ENCODE results near the gene DMRTB1.
"Not testable (repeated sequence)": the region's sequence is repeated elsewhere in the genome, so short reads cannot be mapped to it uniquely, and the experiment has no call there.

DMRTB1 gene

DNA sequence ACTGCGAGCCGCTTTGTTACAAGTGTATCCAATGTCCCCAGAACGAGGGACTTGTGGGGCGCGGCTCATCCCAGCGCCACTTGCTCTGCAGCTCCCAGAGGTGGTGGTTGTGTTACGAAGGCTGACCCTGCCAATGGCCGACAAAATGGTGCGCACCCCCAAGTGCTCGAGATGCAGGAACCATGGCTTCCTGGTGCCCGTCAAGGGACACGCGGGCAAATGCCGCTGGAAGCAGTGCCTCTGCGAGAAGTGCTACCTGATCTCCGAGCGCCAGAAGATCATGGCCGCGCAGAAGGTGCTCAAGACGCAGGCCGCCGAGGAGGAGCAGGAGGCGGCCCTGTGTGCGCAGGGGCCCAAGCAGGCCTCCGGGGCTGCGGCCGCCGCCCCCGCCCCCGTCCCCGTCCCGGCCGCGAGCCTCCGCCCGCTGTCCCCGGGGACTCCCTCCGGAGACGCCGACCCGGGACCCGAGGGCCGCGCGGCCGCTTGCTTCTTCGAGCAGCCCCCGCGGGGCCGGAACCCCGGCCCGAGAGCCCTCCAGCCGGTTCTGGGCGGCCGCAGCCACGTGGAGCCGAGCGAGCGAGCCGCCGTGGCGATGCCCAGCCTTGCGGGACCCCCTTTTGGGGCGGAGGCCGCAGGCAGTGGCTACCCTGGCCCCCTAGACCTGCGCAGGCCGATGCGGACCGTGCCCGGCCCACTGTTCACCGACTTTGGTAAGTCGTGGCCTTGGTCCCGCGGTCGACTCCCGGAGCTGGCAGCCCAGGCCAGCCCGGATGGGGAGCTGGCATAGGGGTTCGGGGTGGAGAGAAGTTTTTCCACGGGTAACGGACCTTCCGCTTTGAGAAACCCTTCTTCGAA lies at the start of gene DMRTB1:
Gene DMRTB1, plus strand, starts transcription at position 79 of the 855 bp plus-strand sequence. Its CDS starts 55 bp downstream, at position 134.
- DNase-seq (ENCODE audit: low spot score): no peak

DNA sequence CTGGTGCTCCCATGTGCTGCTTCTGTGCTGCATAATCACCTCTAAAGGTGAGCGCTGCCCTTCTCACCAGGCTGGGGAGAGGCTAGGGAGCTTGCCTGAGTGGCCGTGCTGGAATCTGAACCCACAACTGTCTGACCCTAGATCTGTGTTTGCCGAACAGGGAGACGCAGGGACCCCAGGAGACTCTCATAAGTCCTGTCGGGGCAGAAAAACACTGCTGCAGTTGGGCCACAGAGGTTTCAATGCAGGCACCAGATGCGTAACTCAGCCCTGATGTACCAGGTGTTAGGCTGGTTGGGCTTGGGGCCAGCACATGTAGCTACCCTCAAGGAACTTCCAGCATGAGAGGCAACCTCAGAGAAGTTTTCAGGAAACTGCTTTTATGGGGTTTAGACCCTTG lies 49.5 kb upstream of the DMRTB1 start:
- DNase-seq (ENCODE audit: low spot score): no peak

DNA sequence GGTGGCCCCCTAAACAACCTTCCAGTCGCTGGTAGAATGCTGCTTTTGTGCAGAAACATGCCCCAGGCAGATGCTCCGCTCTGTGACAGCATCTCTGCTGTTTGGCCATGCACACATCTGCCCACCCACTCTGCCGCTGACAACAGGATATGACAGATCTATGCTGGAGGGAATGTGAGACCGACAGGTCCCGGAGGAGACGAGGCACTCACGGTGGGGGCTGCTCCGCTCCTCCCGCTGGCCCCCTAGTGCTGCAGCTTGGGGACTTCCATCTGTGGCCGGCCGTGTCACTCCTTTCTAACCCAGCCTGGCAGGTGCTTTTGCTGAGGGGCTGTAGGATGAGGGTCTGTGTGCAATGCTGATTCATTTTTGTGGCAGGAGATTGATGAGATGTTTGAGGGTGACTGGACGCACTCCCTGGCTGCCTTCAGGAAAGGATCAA lies 49.1 kb upstream of the DMRTB1 start:
- no peak for DNase-seq (ENCODE audit: low spot score)

DNA sequence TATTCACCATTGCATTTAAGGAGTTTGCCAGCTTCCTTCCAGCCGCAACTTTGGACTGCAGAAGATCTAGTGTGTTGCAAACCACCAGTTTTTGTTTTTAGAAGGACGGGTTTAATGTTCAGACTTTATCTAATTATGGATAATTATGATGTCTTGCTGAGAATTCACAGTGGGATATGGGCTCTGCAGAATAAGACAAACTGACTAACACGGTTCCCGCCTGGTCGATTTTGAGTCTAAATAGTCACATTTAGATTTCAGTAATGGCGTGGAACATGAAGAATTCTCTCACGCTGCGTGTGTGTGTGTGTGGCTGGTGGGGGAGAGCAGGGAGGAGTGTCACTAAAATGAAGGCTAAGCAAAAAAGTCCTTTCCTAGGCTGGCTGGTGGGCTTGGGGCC lies 48.5 kb upstream of the DMRTB1 start:
- DNase-seq (ENCODE audit: low spot score): no peak

DNA sequence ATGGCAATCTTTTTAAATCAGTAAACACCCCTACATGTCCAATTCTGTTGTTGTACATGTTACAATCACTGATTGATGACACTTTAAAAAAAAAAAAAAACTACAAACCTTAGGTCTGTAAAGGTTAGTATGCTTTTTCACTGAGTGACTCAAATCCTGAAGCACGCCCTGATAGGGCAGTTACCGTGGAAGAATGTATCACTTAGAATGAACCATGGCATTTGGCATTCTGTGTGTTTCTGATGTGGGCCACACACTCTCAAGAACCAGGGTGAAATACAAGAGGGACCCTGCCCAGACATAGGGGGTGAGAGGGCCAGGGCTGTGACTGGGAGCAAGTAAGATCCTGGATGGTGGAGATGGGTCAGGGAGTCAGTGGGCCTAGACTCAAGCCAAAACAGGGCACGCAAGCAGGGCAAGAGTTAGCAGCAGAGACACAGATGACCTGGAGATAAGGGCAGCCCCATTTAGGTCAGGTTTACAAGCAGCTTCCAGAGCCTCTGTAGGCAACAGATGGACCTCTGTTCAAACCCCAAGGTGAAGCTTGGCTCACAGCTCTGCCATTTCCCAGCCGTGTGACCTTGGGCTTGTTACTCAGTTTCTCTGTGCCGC lies 47.6 kb upstream of the DMRTB1 start:
- DNase-seq (ENCODE audit: low spot score): no peak

DNA sequence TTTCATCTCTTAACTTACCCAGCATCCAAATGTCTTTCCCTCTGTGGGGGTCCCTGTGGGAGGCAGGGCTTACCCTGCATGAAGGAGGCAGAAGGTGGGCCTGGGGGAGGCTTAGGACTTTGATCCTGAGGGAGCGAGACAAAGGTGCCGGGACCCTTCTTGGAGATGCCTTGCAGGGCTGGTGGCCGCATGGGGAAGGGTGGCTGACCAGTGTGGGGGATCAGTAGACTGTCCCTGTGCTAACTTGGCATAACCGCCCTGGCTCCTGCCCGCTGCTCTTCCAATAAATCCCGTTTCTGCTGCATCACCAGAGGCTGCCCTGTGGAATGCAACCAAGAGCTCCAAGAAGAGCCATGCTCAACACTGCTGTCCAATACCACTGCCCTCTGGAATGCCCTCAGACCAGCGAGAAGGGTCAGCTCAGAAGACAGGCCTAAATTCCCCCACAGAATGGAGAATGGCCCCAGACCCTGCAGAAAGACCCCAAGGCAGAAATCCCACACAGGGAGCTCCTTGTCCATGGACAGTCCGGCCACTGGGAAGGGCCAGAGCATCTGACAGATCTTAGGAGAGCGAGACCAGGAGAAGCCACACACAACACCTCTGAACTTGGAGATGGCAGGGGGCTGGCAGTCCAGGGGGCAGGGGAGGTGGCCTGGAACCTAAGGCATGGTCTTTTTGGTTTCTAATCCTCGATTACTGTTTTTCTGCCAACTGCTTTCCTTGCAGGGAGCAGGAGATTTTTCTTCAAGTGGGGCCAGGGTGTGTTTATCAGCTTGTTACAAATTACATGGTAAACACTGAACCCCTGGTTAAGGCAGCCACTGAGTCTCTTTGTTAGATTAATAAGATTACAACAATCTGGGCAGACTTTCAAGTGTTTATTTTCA lies 46.7 kb upstream of the DMRTB1 start:
- DNase-seq (ENCODE audit: low spot score): no peak

DNA sequence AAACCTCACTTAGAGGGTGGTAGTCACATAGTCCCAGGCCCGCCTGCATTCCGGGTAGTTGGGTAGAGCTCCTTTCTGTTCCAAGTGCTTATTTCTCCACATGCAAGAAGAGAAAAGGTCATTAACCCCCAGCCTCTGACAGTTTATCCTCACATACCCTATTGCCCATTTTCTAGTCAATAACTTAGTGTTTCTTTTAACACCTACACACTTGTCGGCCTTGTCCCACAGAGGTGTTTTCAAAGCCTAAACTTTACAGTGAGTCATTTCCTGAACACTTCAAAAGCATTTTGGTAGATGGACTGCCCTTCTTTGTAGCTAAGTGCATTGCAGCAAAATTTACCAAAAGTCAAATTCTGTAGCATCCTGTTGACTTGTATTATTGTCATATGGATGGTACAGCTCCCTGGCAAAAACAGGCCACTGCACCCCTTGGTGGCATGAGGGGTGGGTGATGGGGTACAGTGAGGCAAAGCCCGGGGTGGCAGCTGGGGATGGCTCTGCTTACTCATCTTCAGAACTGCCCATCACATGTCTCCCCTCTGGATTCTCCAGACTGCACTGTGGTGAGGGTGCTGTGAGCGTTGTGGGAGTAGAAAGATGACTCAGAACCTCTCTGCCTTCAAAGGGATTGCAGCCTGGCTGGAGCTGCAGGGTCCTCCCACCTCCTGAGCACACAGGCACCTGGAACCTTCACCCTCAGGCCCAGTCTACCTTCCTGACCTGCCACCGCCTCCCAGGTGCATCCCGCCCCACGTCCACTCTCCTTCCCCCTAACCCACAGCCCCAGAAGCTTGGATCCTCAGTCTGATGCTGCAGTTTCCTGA lies 45.8 kb upstream of the DMRTB1 start:
- no peak for DNase-seq (ENCODE audit: low spot score)

DNA sequence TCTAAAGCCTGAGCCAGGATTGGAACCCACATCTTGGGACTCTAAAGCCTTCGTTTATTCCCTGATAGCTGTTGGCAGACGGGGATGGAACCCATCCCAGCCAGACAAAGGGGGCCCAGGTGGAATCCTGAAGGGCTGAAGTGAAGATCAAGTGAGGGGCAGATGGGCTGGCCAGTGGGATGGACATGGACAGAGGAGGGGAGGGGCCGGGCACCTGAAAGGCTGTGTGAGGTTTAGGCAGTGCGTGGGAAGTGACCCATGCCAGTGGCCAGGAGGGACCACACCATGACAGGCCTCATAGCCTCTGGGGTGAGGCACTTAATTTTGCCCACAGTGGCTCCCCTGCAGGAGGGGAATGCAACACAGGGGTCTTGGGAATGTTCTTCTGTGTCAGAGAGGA lies 44.6 kb upstream of the DMRTB1 start:
- DNase-seq (ENCODE audit: low spot score): no peak

DNA sequence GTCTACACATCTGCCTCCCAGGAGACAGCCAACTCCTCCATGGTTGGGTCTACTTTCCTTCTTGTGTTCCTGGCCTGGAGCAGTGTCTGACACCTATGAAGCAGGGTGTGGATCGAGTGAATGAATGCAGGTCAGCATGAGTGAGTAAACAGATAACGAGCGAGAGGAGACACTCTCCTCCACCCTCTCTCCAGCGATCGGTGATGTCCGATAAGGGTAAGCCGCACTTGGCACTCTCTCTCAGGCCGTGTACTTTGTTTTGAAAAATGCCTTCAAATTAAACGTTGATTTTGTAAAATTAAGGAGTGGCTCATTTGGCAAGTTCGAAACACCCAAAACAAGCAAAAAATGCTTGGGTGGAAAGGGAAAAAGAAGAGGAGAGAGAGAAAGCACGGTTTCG lies 43.8 kb upstream of the DMRTB1 start:
- no peak for DNase-seq (ENCODE audit: low spot score)

DNA sequence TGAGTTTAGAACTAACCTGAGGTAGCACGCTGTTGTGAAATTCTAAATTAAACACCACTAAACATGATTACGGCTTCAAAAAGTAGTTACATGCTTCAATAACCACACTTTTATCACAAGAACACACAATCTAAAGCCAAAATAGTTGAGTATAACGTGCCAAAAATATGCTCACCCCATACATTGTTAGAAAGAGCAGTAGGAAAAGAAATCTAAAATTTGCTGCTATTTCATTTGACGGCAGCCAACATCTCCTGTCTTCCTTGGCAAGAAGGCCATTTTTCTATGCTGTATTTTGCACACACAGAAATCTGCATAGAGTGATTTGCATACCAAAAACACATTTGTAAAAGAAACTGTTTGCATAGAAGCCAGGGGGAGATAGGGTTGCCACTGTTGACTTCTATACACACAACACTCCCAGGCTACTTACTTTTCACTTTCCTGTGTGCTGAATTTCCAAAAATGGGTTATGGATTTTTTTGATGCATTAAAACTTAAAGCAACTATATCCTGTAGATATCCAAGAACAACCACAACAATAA lies 42.9 kb upstream of the DMRTB1 start:
- no peak for DNase-seq (ENCODE audit: low spot score)

DNA sequence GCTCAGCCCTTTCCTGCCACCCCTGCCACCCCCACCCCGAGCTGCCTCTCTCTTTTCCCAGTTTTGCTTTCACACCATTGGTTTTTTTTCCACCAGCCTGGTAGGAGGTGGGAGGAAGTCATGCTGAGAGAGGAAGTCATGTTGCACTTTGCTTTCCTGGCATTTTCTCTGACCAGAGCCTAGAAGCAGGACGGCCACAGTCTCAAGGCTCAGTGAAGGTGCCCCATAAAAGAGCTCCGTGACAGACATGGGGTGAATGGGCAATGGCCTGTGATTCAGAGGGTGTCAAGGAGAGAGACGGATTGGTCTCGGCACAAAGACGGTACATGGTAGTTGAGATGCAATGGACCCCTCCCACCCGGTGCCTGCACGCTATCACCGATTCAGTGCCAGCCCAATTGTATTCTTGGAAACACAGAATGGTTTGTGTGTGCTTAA lies 42.1 kb upstream of the DMRTB1 start:
- DNase-seq (ENCODE audit: low spot score): no peak

DNA sequence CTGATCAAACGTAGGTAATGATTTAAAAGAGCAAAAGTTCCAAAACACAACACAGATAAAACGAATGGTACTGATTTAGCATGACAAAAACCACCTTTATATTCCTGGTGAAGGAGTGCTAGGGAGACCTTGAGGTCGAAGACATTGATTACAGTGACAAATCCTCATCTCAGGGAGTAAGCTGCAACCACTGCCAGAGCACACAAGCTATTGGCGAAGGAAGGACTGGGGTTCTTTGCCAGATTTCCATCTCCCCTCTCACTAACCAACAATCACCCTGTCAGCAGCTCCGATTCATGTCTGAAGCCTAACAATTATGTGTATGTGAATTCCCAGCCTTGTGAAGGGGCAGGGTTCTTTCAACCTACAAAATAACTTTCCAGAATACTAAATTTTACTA lies 40.2 kb upstream of the DMRTB1 start:
- no peak for DNase-seq (ENCODE audit: low spot score)

DNA sequence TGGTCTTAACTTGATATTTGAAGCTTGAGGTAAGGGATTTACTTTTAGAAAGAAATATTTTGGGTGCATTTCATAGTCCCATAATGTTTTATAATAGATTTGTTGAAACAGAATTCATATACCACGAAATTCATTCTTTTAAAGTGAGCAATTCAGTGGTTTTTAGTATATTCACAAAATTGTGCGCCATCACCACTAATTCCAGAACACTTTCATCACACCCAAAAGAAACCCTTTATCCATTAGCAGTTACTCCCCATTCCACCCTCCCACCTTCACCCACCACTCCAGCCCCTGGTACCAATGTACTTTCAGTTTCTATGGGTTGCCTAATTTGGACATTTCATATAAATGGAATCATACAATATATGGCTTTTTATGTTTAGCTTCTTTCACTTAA lies 38.9 kb upstream of the DMRTB1 start:
- DNase-seq (ENCODE audit: low spot score): no peak

DNA sequence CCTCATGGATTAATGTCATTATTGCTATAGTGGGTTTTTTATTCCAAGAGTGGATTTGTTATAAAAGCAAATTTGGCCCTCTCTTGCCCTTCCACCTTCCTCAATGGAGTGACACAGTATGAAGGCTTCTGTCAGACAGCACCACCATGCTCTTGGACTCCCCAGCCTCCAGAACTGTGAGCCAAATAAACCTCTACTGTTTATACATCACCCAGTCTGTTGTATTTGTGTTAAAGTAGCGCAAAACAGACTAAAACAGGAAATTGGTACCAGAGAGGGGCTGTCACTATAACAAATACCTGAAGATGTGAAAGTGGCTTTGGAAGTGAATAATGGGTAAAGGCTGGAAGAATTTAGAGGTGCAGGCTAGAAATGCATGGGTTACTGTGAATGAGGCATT lies 38.0 kb upstream of the DMRTB1 start:
- no peak for DNase-seq (ENCODE audit: low spot score)

DNA sequence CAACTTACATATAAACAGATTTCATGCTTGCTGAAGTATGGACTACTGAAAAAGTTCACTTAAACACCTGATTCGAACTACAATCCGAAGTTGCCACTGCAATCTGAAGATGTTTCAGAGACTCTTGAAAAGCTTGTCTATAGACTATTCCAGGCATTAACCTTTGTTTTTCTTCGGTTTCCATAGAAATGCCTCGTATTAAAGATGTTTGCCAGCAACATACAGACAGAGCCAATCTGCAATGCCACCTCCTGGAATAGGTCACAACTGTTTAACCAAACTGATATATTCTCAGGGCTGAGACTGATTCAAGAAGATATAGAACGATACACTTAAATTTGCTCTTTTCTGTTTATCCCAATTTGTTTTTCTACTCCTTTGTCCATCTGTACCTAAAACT lies 28.9 kb upstream of the DMRTB1 start:
- DNase-seq (ENCODE audit: low spot score): no peak

DNA sequence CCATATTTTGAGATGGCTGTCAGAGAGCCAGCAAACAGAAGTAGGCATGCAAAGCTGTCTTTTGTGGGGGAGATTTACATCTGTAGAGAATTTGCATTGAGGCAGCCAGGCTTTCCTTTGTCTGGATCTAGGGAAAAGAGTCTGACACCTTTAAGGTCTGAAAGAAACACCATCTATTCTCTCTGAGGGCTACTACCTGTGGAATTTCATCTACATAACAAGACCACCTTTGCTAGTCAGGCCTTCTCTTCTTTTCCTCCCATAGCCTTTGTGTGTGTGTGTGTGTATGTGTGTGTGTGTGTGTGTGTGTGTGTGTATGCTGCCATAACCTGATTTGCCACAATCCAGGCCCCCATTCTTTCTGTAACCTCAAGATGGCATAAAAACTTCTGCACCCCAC lies 28.4 kb upstream of the DMRTB1 start:
- DNase-seq (ENCODE audit: low spot score): no peak

DNA sequence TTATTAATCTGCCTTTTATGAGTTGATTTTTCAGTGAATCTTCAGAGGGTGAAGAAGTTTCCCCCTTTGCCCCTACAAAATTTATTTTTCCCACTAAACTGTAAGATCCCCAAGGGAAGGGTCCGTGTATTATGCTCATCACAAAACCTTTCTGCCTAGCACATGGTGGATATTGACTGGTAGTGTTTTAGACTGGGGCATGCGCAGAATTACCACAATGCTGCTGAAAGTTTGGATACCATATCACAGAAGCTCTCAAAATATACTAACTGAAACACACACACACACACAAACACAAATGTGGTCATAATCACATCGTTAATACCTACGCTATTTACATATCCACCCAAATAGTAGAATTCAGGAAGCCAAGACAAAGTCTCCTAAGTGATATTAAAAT lies 28.0 kb upstream of the DMRTB1 start:
- DNase-seq (ENCODE audit: low spot score): no peak

DNA sequence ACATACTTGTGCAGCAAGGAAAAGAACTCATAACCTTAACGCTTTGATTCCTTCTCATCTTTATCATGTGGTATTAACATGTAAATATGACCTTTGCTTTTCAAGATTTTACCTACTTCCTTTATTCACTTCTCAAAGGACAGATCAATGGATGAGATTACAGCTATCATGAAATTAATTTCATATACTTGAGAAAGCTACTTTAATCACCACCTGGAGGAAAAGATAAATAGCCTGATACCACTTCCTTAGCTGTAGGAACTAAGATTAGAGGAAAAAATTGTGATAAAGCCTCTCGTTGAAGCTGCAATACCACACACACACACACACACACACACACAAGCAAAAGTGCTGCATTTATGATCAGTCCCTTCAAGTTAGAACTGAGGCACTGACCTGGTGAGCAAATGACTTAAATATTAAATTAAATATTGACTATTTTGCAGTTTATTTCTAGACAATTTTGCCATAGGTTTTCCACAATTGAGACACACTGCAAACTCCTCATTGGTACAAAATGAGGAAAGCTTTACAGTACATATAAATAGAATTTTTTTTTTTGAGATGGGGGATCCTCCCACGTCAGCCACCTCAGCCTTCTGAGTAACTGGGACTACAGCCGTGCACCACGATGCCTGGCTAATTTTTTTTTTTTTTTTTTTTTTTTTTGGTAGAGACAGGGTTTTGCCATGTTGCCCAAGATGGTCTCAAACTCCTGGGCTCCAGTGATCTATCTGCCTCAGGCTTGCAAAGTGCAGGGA lies 27.2 kb upstream of the DMRTB1 start:
- DNase-seq (ENCODE audit: low spot score): no peak

DNA sequence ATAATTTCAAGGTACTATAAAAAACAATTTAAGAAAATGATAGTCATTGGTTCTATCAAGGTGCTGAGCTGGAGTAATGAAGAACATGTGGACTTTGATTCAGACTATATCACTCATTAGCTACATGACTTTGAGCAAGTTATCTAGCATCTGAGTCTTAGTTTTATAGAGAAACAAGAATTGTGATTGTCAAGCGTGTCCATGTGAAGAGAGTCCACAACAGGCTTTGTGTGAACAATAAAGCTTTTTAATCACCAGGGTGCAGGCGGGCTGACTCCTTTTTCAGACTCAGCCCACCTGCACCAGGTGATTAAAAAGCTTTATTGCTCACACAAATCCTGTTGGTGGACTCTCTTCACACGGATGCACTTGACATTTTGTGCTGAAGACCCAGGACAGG lies 26.6 kb upstream of the DMRTB1 start:
- no peak for DNase-seq (ENCODE audit: low spot score)

DNA sequence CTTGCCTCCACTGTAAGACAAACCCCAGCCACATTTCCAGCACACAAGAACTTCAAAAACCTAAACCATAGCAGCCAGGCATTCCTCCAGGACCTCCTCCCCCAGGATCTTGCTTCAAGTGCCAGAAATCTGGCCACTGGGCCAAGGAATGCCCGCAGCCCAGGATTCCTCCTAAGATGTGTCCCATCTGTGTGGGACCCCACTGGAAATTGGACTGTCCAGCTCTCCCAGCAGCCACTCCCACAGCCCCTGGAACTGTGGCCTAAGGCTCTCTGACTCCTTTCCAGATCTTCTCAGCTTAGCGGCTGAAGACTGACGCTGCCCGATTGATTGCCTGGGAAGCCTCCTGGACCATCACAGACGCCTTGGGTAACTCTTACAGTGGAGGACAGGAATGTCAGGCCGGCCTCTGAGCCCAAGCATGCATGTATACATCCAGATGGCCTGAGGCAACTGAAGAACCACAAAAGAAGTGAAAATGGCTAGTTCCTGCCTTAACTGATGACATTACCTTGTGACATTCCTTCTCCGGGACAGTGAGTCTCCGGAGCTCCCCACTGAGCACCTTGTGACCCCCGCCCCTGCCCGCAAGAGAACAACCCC lies 24.7 kb upstream of the DMRTB1 start:
- not testable (repeated sequence) for DNase-seq (ENCODE audit: low spot score)
